NCI-H146 treated with DMSO at 0.1 percent for 48 hours (cell line): ENCODE results near the gene SRRM2.
A peak's percentile ranks its signal among the peaks of the same experiment; 100 is the strongest.

Source experiments
- DNase-seq: peaks from one replicate; lab custom pipeline; 2025; ENCODE audit not compliant: unreplicated experiment; lab: John Stamatoyannopoulos, UW

The SRRM2 gene

DNA sequence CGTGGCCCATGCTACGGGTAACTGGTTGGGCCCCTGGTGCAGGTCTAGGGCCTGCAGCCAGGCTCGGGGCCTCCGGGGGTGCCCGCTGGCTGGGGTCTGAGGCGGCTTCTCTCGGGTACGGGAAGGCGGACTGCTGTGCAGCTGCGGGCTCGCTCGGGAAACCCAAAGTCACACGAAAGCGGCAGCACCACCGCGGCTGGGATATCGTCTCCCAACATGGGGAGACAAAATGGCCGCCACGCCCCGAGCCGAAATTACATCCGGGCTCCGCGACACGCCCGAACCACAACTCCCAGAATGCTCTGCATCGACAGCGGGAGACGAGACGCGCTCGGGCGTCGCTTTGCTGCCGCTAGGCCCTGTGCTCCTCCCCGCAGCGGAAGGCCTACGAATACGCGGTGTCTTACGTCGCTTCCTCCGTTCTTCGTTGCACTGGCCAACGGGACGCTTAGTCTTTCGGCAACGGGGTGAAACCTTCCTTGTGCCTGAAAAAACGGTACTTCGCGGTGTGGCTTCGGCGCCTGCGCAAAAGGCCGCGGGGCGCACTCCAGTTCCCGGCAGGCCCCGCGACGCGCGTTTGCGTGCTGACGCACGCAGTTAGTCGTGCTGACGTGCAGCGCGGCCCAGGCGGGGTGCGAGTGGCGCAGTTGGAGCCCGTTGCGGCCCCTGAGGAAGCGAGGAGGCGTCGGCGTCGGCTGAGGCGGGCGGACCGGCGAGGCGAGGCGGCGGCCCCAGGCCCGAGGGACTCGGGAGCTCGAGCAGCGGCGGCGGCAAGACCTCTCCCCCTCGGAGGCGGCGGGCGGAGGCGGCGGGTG, at the start of gene SRRM2:
Gene SRRM2 (plus strand): TSS at position 604 of the 815 bp plus-strand sequence. CDS start 3,727 bp downstream, outside the sequence.
- peak; percentile 93 for DNase-seq

DNA sequence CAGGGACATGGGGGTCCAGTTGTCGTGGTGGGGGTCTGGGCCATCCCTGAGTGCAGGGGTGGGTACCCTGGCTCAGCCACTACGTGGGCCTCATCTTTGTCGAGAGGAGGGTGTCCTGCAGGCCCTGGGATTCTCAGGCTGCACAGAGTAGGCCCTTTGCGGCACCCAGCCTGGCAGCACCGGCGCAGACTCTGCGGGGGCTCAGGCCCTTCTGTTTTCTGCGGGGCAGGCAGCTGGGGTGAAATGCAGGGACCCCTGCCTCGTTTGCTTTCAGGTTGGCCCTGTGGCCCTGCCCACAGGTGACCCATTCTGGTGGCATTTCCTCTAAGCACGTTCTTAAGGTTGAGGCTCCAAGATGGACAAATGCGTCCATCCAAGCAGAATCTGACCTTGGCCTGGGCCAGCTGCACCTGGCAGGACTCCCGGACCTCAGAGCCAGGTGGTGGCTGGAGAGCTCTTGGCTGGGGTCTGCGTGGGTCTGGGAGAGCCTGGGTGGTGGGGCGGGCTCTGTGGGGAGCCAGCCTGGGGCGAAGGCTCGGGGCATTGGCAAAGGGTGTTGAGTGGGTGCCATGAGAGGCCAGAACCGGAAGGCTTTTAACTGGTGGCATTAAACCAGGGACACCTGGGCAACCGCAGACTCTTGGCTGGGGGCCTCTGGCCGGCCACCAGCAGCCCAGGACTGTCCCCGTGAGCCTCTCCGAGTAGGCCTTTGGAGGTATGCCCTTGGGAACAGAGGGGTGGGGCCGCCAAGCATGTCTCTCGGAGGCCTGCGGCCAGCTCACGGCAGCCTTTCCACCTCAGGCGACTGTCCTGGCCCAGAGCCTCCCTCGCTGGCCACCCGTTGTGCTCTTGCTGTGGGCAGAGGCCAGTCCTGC, 49.3 kb upstream of the SRRM2 start:
- no peak for DNase-seq

DNA sequence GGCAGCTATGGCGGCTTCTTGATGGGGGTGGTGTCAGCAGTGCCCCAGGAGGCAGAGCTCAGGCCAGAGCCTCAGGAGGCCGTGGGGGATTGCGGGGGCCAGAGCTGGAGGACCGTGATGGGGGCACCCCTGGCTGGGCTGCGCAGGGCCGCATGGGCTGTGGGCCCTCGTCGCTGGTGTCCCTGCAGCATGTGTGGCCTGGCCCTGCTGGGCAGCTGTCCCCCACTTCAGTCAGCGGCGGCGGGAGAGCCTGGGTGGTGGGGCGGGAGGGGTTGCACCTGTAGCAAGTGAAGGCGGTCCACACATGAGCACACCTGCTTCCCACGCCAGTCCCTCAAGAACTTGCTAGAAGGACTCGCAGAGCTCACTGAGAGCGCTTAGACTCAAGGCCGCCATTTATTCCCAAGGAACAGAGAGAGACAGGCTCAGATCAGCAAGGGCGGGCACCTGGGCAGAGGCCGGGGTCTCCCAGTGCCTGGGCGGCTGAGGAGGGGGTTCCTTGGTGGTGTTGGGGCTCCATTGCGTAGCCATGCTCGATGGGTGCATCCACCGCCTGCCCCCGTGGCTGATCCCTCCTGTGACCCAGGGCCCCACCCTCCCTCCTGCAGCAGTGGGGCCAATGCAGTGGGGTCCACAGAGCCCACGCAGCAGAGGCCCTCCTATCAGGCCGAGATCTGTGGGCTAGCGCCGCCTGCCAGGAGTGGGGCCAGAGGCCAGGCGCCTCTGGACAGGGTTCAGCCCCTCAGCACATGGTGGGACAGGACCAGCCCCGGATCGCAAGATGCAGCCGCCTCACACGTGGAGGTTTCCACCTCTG, 48.1 kb upstream of the SRRM2 start:
- no peak for DNase-seq

GRCh38 chr16:2704983-2705275, 47.5 kb upstream of the SRRM2 start:
- DNase-seq: no peak

DNA sequence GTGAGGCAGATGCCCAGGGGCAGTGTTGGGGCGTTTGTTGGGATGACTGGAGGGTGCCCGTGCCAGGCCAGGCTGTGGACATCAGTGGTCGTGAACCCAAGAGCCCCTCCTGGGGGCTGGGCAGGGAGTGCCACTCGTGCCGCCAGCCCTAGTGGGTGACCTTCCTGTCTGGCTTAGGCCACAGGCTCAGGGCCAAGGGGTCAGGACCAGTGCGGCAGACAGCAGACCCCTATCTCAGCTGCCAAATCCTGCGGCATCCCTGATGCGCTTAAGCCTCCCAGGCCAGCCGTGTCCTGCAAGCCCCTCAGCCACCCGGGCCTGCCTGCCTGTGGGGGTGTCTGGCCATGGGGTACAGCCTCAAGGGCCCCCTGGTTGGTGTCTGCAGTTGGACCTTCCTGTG, 47.1 kb upstream of the SRRM2 start:
- no peak for DNase-seq

GRCh38 chr16:2706085-2706484, 46.4 kb upstream of the SRRM2 start:
- DNase-seq: no peak

GRCh38 chr16:2706611-2707311, 45.7 kb upstream of the SRRM2 start:
- no peak for DNase-seq

GRCh38 chr16:2707368-2708289, 44.8 kb upstream of the SRRM2 start:
- no peak for DNase-seq

GRCh38 chr16:2708290-2708639, 44.2 kb upstream of the SRRM2 start:
- DNase-seq: no peak

GRCh38 chr16:2708955-2709587, 43.4 kb upstream of the SRRM2 start:
- no peak for DNase-seq

DNA sequence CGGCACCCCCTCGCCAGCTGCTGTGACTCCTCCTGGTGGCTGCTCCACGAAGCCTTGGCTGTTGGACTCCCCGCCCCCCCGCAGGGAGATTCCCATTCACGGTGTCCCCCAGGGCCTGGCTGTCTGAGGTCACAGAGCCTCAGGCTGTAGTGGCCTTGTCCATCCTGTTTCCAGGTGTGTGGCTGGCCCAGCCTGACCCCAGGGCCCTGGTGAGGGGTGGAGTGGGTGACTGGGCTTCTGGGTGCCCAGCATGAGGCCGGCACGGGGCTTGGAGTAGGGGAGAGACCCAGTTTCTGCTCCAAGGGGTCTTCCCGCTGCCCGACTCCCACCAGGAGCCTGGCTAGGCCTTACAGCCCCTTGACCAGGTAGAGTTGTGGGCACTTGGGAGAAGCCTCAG, 42.9 kb upstream of the SRRM2 start:
- DNase-seq: no peak

GRCh38 chr16:2710021-2710710, 42.3 kb upstream of the SRRM2 start:
- no peak for DNase-seq

DNA sequence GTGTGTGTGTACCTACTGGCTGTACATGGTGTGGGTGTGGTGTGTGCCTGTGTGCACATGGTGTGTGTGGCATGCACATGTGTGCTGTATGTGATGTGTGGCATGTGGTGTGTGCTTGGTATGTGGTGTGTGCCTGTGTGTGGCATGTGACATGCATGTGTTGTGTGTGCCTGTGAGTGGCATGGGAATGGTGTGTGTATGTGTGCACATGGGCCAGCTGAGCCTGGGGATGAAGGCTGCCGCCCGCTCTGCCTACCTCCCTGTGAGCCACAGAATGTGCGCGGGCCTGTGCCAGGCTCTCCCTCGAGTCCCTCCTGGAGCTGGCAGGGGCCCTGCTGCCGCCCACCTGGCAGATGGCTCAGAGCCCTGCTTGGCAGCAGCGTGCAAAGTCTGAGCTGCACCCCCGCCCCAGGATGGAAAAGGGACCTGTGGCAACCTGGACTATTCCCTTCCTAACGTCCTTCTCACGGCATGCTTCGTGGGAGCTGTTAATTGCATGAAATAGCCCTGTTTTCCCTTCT, 41.7 kb upstream of the SRRM2 start:
- DNase-seq: no peak

DNA sequence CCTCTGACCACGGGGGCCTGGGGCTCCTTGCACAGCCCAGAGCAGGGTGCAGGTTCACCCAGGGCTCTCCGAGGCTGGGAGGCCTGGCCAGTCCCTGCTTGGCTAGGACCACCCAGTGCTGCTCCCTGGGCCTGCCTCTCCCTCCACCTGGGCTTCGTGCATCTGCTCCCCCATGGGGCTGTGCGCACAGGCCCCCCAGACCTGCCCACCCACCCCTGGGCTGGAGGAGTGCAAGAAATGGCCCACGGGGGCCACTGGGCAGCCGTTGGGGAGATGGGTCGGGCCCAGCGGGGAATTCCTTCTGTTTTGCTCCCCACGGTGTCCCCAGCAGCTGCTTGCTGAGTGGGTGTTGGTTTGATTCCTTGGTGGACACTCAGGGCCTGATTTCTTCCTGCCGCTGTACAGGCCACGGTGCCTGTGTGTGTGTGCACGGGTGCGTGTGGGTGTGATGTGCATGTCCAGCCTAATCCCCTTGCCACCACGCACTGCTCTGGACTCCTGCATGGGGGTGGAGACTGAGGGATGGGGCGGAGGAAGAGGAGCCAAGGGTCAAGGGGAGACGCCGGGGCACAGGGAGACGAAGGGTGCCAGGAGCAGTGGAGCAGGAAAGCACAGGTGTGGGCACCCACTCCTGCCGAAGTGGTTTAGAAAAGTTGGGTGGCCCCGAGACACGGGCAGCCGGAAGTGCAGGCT, 40.9 kb upstream of the SRRM2 start:
- DNase-seq: no peak

DNA sequence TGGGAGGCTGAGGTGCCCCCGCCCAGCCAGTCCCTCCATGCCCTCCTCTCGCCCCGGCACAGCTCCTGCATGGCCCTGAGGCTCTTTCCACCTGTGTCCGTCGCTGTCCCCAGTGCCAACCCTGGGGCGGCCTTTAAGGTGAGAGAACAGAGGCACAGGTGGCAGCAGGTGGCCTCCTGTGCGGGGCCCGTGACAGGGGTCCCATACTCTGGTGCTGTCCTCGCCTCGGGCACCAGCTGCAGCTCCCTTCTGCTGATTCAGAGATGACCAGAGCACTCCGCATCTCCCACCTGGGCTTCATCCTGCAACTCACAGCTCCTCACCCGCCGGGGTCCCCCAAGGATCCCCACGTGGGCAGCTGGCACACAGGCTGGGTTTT, 40.4 kb upstream of the SRRM2 start:
- DNase-seq: no peak

DNA sequence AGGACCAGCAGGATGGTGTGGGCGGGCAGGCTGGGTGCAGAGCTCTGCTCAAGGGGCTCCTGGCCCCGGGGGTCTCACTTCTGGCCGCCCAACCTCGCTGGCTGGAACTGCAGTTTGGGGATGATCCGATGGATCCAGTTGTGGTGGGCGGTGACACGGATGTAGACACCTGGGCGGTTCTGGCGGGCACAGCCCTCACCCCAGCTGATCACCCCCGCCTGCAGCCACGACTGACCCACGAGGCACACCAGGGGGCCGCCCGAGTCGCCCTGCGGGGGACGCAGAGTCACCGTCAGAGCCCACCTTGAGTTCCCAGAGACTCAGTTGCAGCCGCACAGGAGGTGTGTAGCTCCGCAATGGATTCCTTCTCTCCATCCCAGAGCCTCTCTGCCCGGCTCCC, 39.9 kb upstream of the SRRM2 start:
- no peak for DNase-seq

DNA sequence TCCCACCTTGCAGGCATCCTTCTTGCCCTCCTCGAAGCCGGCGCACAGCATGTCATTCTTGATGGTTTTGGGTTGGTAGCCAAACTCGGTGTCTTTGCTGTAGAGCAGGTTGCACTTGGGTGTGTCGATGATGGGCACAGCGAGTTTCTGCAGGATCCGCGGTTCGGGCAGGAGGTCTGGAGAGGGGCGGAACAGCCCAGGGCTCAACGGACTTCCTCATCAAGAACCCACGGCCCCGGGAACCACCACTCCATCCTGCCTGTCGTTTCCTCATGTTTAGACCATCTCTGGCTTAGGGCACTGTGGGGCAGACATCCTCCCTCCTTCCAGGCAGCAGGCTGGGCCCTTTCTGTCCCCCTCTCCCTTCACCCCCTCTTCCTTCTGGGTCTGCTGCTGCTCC, 38.9 kb upstream of the SRRM2 start:
- DNase-seq: no peak
